Fibroblast of lung (primary cell): ENCODE data around the gene ARFGAP1. TPM values are rescaled to one million over a fixed set of nuclear protein-coding genes. Genes with fewer than 3 reads are reported as not detected.

ENCODE experiments used
- DNase-seq, 2 donors: peaks; one replicate each; pipeline versions ENCODE4 v3.0.0 to v3.0.0-alpha.2; 2010; ENCODE audit warnings: low read depth in 2 of 2
- H2AFZ ChIP-seq: 2 replicates; pipeline ENCODE4 v1.5.1; 2012; ENCODE audit warnings: low read length, control low read depth, inconsistent platforms
- H3K27ac ChIP-seq: 2 replicates; pipeline ENCODE4 v1.5.1; 2011; ENCODE audit warnings: low read length, control low read depth; ENCODE audit not compliant: insufficient read depth
- H3K27me3 ChIP-seq: 2 replicates; pipeline ENCODE4 v1.5.1; 2011; ENCODE audit warnings: mild to moderate bottlenecking, low read length; ENCODE audit not compliant: control insufficient read depth, insufficient read depth
- H3K36me3 ChIP-seq: 2 replicates; pipeline ENCODE4 v1.5.1; 2011; ENCODE audit warnings: low read length; ENCODE audit not compliant: control insufficient read depth, insufficient read depth
- H3K4me1 ChIP-seq: 2 replicates; pipeline ENCODE4 v1.5.1; 2011; ENCODE audit warnings: low read length; ENCODE audit not compliant: control insufficient read depth, insufficient read depth; ENCODE audit errors: extremely low read depth
- H3K4me2 ChIP-seq: 2 replicates; pipeline ENCODE4 v1.5.1; 2011; ENCODE audit warnings: low read length, control low read depth; ENCODE audit not compliant: insufficient read depth; ENCODE audit errors: extremely low read depth
- H3K4me3 ChIP-seq, 4 experiments: fragments of 200-600 bp in 1 of 4; sonication (generic) in 1 of 4; replicated peaks in 1 of 4; 2 replicates each; pipeline ENCODE4 v1.5.1; 2011 to 2016; ENCODE audit warnings: low read length in 4 of 4, low read depth in 3 of 4, mild to moderate bottlenecking in 3 of 4, control low read depth in 2 of 4, inconsistent platforms in 1 of 4, mixed read lengths in 1 of 4; ENCODE audit not compliant: insufficient read depth in 1 of 4; ENCODE audit errors: control extremely low read depth in 1 of 4
- H3K79me2 ChIP-seq: 2 replicates; pipeline ENCODE4 v1.5.1; 2012; ENCODE audit warnings: mild to moderate bottlenecking, low read length, inconsistent platforms; ENCODE audit not compliant: control insufficient read depth, insufficient read depth
- H3K9ac ChIP-seq: 2 replicates; pipeline ENCODE4 v1.5.1; 2011; ENCODE audit warnings: mild to moderate bottlenecking, low read length, control low read depth; ENCODE audit not compliant: insufficient read depth
- H3K9me3 ChIP-seq: 2 replicates; pipeline ENCODE4 v1.5.1; 2012; ENCODE audit warnings: low read depth, low read length; ENCODE audit not compliant: control insufficient read depth, insufficient read depth
- H4K20me1 ChIP-seq: 2 replicates; pipeline ENCODE4 v1.5.1; 2011; ENCODE audit warnings: low read length; ENCODE audit not compliant: control insufficient read depth, insufficient read depth; ENCODE audit errors: extremely low read depth
- EZH2 ChIP-seq: IDR thresholded peaks from 2 replicates; pipeline ENCODE4 v1.5.1; 2012; ENCODE audit warnings: low read length, control low read depth, mild to moderate bottlenecking; ENCODE audit errors: missing control alignments
- polyA plus RNA-seq, 2 donors: library from polyadenylated mRNA; depleted of rRNA in 1 of 2; stranded (reverse) in 1 of 2; unstranded in 1 of 2; fragments of >200 nt; gene quantifications; 2 replicates each; pipeline ENCODE4 v1.2.1, GENCODE V29; 2011 to 2012; ENCODE audit warnings: missing spikeins in 1 of 2
- total RNA-seq: library from RNA; depleted of rRNA; stranded (reverse); fragments of >200 nt; gene quantifications from 2 replicates; pipeline ENCODE4 v1.2.1, GENCODE V29; 2014
- TF ChIP-seq, protein P1 (sequence below), 2 donors: IDR thresholded peaks in 1 of 2; conservative IDR thresholded peaks in 1 of 2; 1 replicate in 1 of 2; 2 replicates in 1 of 2; pipeline ENCODE4 v1.5.1; 2011 to 2012; ENCODE audit warnings: low read length in 2 of 2, control low read depth in 1 of 2, inconsistent platforms in 1 of 2, low read depth in 1 of 2, mild to moderate bottlenecking in 1 of 2

The ARFGAP1 gene
- total and polyA plus RNA-seq, 2 donors (not counting 1 experiment from before 2014, with no cell fraction given) = 37.6 to 42.9 TPM

DNA sequence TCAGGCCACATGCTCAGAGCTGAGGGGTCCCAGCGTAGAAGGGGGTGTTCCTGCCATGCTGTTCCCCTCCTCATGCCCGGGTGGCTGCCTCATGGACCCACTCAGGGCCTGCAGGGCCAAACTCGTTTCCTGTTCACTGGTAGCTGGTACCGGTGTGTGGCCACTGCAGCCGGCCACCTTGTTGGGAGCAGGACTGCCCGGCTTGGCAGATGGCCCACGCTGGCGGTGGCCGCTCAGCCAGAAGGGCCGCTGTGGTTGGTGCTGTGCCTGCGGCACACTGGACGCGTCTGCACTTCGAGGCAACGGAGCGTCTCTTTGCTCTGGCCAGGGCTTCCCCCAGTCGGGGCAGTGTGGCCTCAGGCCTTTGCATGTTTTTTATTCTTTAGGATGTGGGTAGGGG lies 10.3 kb downstream of the ARFGAP1 start:
- H3K9me3 ChIP-seq = no peaks in the 10 kb centered on the region
- H3K4me3 ChIP-seq = no peak overlapping the region
- H4K20me1 ChIP-seq = no peaks in the 10 kb centered on the region
- H3K36me3 ChIP-seq = peaks cover 29% of the 10 kb centered on the region
- H3K79me2 ChIP-seq = peaks cover under 1% of the 10 kb centered on the region
- H3K27me3 ChIP-seq = no peaks in the 10 kb centered on the region
- no peak overlapping the region for H3K9ac ChIP-seq
- H2AFZ ChIP-seq = no peak overlapping the region
- TF ChIP-seq, protein P1, sequence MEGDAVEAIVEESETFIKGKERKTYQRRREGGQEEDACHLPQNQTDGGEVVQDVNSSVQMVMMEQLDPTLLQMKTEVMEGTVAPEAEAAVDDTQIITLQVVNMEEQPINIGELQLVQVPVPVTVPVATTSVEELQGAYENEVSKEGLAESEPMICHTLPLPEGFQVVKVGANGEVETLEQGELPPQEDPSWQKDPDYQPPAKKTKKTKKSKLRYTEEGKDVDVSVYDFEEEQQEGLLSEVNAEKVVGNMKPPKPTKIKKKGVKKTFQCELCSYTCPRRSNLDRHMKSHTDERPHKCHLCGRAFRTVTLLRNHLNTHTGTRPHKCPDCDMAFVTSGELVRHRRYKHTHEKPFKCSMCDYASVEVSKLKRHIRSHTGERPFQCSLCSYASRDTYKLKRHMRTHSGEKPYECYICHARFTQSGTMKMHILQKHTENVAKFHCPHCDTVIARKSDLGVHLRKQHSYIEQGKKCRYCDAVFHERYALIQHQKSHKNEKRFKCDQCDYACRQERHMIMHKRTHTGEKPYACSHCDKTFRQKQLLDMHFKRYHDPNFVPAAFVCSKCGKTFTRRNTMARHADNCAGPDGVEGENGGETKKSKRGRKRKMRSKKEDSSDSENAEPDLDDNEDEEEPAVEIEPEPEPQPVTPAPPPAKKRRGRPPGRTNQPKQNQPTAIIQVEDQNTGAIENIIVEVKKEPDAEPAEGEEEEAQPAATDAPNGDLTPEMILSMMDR (conservative IDR thresholded peaks at IDR 0.05 in 1 of 2, IDR thresholded peaks at IDR 0.05 in 1 of 2; ENCODE audit: low read depth in 1 of 2, low read length in 2 of 2) = no peak
- TF ChIP-seq EZH2 = no peak
- no peak overlapping the region for H3K27ac ChIP-seq
- H3K4me2 ChIP-seq = no peak overlapping the region
- DNase-seq = no peak
- H3K4me1 ChIP-seq = no peaks in the 10 kb centered on the region

DNA sequence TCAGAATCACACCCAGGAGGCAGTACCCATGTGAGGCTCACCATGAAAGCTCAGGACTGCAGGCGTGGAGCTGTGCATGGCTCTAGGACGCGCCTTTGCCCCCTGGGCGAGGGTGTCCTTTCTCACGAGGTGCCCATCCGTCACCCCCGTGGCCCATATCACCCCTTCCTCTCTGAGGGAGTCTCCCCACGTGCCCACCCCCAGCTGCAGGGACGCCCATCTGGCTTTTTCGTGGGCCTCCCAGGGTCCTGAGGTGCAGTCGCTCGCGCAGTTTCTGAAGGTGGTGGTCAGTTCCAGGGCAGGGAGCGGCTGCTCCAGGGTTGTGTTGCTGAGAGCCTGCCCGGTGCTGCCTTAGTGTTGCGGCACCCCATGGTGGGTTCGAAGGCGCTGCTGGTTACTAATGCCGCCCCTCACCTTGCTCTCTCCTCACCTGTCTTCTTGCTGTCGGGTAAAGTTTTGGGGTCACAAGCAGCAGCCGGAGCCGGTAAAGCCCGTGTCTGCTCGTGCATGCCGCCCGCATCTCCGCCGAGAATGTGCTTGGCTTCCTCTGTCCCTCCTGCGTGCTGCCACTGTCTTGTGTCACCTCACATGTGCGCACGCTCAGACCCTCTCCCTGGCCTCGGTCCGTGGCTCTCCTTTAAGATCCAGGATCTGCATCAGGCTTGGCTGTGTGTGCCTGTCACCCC lies 10.9 kb downstream of the ARFGAP1 start:
- Histone ChIP-seq H3K4me1 (no peaks in the 10 kb centered on the region), H2AFZ (no peak overlapping the region), H3K27me3 (no peaks in the 10 kb centered on the region), H3K4me2 (no peak overlapping the region), H3K9me3 (no peaks in the 10 kb centered on the region), H3K79me2 (no peaks in the 10 kb centered on the region), H3K36me3 (peaks cover 30% of the 10 kb centered on the region), H3K4me3 (no peak overlapping the region), H3K27ac (no peak overlapping the region), H4K20me1 (no peaks in the 10 kb centered on the region), H3K9ac (no peak overlapping the region)
- DNase-seq = no peak
- TF ChIP-seq, protein P1 (conservative IDR thresholded peaks at IDR 0.05 in 1 of 2, IDR thresholded peaks at IDR 0.05 in 1 of 2; ENCODE audit: low read depth in 1 of 2, low read length in 2 of 2) = no peak
- no peak for TF ChIP-seq EZH2

DNA sequence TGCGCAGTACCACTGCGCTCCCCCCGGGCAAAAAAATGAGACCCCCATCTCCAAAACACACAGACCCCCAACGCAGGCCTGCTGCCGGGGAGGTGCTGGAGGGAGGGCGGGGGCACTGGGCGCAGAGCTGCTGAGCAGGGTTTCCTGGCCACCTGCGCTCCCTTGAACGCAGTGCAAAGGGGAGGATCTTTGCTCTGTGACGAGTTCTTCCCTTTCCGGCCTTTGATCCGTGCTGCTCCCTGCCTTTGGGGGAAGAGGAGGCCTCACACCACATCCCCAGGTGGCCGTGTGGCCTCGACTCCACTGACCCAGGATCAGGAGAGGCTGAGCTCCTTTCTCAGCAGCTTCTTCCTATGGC lies 11.4 kb downstream of the ARFGAP1 start:
- Histone ChIP-seq H3K27me3 (no peaks in the 10 kb centered on the region), H3K4me1 (no peaks in the 10 kb centered on the region), H3K27ac (no peak overlapping the region), H3K36me3 (peaks cover 33% of the 10 kb centered on the region), H3K9me3 (no peaks in the 10 kb centered on the region), H3K4me3 (no peak overlapping the region), H3K79me2 (no peaks in the 10 kb centered on the region), H3K9ac (no peak overlapping the region), H4K20me1 (no peaks in the 10 kb centered on the region), H2AFZ (no peak overlapping the region), H3K4me2 (no peak overlapping the region)
- no peak for DNase-seq
- no peak for TF ChIP-seq EZH2
- TF ChIP-seq, protein P1 (conservative IDR thresholded peaks at IDR 0.05 in 1 of 2, IDR thresholded peaks at IDR 0.05 in 1 of 2; ENCODE audit: low read depth in 1 of 2, low read length in 2 of 2) = no peak
